Lower leg skin (tissue), 3 donors: ENCODE measurements around the gene PKD1.
"Not testable (repeated sequence)": the region's sequence is repeated elsewhere in the genome, so short reads cannot be mapped to it uniquely, and the experiment has no call there.

ENCODE experiments used
- CTCF ChIP-seq, 3 donors: fragments of 450-650 bp; IDR thresholded peaks; one replicate each; pipeline ENCODE4 v1.5.1; 2016; ENCODE audit warnings: antibody characterized with exemption in 3 of 3, mild to moderate bottlenecking in 3 of 3, moderate library complexity in 2 of 3
- POLR2A ChIP-seq, 2 donors: fragments of 450-650 bp; IDR thresholded peaks; one replicate each; pipeline ENCODE4 v1.6.1; 2016 to 2017; ENCODE audit warnings: antibody characterized with exemption in 2 of 2, mild to moderate bottlenecking in 1 of 2, moderate library complexity in 1 of 2

GRCh38 chr16:2117341-2117740 is 18.4 kb downstream of the PKD1 start:
- not testable (repeated sequence) for TF ChIP-seq CTCF, POLR2A (IDR thresholded peaks at IDR 0.05)
